ENCODE results near the gene DDIT4. TPM values are rescaled to one million over a fixed set of nuclear protein-coding genes. Genes with fewer than 3 reads are reported as not detected.

DDIT4 gene, protein sequence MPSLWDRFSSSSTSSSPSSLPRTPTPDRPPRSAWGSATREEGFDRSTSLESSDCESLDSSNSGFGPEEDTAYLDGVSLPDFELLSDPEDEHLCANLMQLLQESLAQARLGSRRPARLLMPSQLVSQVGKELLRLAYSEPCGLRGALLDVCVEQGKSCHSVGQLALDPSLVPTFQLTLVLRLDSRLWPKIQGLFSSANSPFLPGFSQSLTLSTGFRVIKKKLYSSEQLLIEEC
- total RNA-seq (2021; ENCODE audit: unreplicated experiment) (462 TPM), Bru-seq, nascent RNA (percentile 100 among the genes with signal in this experiment), BruChase-seq, experiment 1, labeled RNA remaining after a 6-hour chase (percentile 99 among the genes with signal in this experiment), BruChase-seq, experiment 2, labeled RNA remaining after a 2-hour chase (percentile 100 among the genes with signal in this experiment)
- 1,030 and 1,103 TPM in 2 replicates for polyA plus RNA-seq (2012)
- long read RNA-seq, transcript DDIT4-202 (2 exons, 521 nt) = minor isoform, 8 of 1,517 reads
- long read RNA-seq, transcript DDIT4-201 (3 exons, 1,748 nt) = major isoform, 1,219 of 1,517 reads
- long read RNA-seq, transcript DDIT4-203 (2 exons, 753 nt) = minor isoform, 44 of 1,517 reads
- long read RNA-seq, partial matches to known transcripts = 0 of 1,517 reads
- long read RNA-seq, other reads (novel, unspliced or antisense) = 246 of 1,517 reads

DNA sequence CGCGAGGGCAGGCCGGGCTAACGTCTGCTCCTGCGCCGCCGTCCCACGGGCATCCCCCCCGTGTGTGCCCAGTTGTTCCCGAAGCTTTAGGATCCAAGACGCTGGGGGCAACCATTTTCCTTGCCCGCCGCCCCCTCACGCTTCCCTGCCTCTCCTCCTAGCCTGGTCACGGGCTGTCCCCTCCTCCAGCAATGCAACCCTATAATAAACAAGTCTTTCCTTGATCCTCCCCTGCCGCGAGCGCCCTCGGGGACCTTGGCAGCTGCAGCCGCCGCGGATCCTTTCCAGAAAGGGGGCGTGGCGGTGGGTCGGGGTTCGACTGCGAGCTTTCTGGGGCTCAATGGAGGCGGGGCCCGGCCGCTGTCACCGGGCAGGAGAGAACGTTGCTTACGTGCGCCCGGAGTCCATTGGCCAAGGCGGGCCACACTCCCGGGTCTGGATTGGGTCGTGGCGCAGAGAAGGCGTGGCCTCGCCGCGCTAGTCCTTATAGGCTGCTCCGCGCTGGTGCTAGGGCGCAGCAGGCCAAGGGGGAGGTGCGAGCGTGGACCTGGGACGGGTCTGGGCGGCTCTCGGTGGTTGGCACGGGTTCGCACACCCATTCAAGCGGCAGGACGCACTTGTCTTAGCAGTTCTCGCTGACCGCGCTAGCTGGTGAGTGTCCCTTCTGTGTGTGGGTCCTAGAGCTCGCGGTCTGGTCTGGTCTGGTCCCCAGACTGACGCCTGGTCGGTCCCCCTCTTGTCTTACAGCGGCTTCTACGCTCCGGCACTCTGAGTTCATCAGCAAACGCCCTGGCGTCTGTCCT lies at the start of gene DDIT4:
Gene DDIT4 (plus strand): TSS at position 515 of the 803 bp plus-strand sequence. CDS start 293 bp downstream, outside the sequence.
- intact Hi-C loops (cut with micrococcal nuclease) = no loop called here
- Histone ChIP-seq H3K27ac (ENCODE audit: low read depth, low read length) (peak within 1 kb of the TSS; percentile 91), H3K4me2 (ENCODE audit: low read length) (peak within 1 kb of the TSS; percentile 90), H3K9me2 (ENCODE audit: insufficient read depth) (no peaks in the 10 kb centered on the region), H4K20me1 (ENCODE audit: insufficient read depth) (no peaks in the 10 kb centered on the region), H3K27me3 (ENCODE audit: insufficient read depth, low read length) (no peaks in the 10 kb centered on the region), H3K9ac (ENCODE audit: low read length) (peak within 1 kb of the TSS; percentile 79), H3K79me2 (ENCODE audit: insufficient read depth, low read length) (peaks cover 19% of the 10 kb centered on the region), H3K9me3 (ENCODE audit: control insufficient read depth in 1 of 2, insufficient read depth in 1 of 2, low read depth in 1 of 2, low read length in 2 of 2) (no peaks in the 10 kb centered on the region), H3K4me1 (ENCODE audit: control insufficient read depth in 1 of 2, insufficient read depth in 2 of 2, low read length in 2 of 2) (peaks cover 39 to 69% of the 10 kb centered on the region in 2 experiments), H3K4me3 (replicated peaks in 1 of 2; ENCODE audit: low read depth in 1 of 2, low read length in 2 of 2) (peak within 1 kb of the TSS; percentile 93 to 94), H2AFZ (ENCODE audit: low read depth, low read length, poor library complexity, severe bottlenecking) (no peak within 1 kb of the TSS), H3K36me3 (ENCODE audit: control insufficient read depth in 1 of 2, insufficient read depth in 2 of 2, low read length in 2 of 2) (peaks cover 8 to 13% of the 10 kb centered on the region in 2 experiments; a peak in 2 of 4 replicates)
- ATAC-seq = peak; percentile 91
- DNase-seq (ENCODE audit: low read depth, low spot score) = peak; percentile 96
- POLR2A ChIA-PET = interaction anchor here (0.6 to 13.5 kb wide), 32 partner anchors 10 to 423 kb away, joined by 3 to 371 read pairs (median 5); partner anchors contain the start of genes ANAPC16, ASCC1 and PSAP
- RAD21 ChIA-PET (ENCODE audit: low non-redundant PET in 1 of 2, low total read pairs in 2 of 2, uncharacterized antibody in 2 of 2, unreplicated experiment in 2 of 2) = interaction anchor here (0.6 to 1.4 kb wide), 3 partner anchors 47 to 58 kb away, joined by 3 read pairs; no protein-coding TSS in a partner anchor
- BruUV-seq (replicated peaks) = no TSS peak
- CTCF ChIA-PET = interaction anchor here (1.0 to 3.1 kb wide), 6 partner anchors 10 to 225 kb away, joined by 3 to 12 read pairs (median 5); no protein-coding TSS in a partner anchor
- TF ChIP-seq TCF7L2 (IDR thresholded peaks at IDR 0.05; ENCODE audit: borderline replicate concordance, extremely low read depth, insufficient read depth, insufficient read length) (peak; percentile 8), FOSL1 (IDR thresholded peaks at IDR 0.05; ENCODE audit: low read depth) (no peak), SRF (IDR thresholded peaks at IDR 0.05; ENCODE audit: low read depth) (no peak), SIN3A (IDR thresholded peaks at IDR 0.05; ENCODE audit: low read depth) (no peak), POLR2AphosphoS5 (IDR thresholded peaks at IDR 0.05; ENCODE audit: low read depth, low read length) (peak; percentile 99), JUND (IDR thresholded peaks at IDR 0.05) (no peak), EZH2phosphoT487 (IDR thresholded peaks at IDR 0.05; ENCODE audit: borderline replicate concordance) (no peak), CEBPB (IDR thresholded peaks at IDR 0.05; ENCODE audit: low read depth) (no peak), ZFX (IDR thresholded peaks at IDR 0.05) (no peak), CBX3 (IDR thresholded peaks at IDR 0.05; ENCODE audit: low read depth) (no peak)
- TF ChIP-seq, protein P1, sequence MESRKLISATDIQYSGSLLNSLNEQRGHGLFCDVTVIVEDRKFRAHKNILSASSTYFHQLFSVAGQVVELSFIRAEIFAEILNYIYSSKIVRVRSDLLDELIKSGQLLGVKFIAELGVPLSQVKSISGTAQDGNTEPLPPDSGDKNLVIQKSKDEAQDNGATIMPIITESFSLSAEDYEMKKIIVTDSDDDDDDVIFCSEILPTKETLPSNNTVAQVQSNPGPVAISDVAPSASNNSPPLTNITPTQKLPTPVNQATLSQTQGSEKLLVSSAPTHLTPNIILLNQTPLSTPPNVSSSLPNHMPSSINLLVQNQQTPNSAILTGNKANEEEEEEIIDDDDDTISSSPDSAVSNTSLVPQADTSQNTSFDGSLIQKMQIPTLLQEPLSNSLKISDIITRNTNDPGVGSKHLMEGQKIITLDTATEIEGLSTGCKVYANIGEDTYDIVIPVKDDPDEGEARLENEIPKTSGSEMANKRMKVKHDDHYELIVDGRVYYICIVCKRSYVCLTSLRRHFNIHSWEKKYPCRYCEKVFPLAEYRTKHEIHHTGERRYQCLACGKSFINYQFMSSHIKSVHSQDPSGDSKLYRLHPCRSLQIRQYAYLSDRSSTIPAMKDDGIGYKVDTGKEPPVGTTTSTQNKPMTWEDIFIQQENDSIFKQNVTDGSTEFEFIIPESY (IDR thresholded peaks at IDR 0.05; ENCODE audit: extremely low read depth, insufficient replicate concordance, low read length) = peak; percentile 86
- TF ChIP-seq, protein P2, sequence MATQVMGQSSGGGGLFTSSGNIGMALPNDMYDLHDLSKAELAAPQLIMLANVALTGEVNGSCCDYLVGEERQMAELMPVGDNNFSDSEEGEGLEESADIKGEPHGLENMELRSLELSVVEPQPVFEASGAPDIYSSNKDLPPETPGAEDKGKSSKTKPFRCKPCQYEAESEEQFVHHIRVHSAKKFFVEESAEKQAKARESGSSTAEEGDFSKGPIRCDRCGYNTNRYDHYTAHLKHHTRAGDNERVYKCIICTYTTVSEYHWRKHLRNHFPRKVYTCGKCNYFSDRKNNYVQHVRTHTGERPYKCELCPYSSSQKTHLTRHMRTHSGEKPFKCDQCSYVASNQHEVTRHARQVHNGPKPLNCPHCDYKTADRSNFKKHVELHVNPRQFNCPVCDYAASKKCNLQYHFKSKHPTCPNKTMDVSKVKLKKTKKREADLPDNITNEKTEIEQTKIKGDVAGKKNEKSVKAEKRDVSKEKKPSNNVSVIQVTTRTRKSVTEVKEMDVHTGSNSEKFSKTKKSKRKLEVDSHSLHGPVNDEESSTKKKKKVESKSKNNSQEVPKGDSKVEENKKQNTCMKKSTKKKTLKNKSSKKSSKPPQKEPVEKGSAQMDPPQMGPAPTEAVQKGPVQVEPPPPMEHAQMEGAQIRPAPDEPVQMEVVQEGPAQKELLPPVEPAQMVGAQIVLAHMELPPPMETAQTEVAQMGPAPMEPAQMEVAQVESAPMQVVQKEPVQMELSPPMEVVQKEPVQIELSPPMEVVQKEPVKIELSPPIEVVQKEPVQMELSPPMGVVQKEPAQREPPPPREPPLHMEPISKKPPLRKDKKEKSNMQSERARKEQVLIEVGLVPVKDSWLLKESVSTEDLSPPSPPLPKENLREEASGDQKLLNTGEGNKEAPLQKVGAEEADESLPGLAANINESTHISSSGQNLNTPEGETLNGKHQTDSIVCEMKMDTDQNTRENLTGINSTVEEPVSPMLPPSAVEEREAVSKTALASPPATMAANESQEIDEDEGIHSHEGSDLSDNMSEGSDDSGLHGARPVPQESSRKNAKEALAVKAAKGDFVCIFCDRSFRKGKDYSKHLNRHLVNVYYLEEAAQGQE (IDR thresholded peaks at IDR 0.05; ENCODE audit: low read depth) = no peak
- TF ChIP-seq, protein P3, sequence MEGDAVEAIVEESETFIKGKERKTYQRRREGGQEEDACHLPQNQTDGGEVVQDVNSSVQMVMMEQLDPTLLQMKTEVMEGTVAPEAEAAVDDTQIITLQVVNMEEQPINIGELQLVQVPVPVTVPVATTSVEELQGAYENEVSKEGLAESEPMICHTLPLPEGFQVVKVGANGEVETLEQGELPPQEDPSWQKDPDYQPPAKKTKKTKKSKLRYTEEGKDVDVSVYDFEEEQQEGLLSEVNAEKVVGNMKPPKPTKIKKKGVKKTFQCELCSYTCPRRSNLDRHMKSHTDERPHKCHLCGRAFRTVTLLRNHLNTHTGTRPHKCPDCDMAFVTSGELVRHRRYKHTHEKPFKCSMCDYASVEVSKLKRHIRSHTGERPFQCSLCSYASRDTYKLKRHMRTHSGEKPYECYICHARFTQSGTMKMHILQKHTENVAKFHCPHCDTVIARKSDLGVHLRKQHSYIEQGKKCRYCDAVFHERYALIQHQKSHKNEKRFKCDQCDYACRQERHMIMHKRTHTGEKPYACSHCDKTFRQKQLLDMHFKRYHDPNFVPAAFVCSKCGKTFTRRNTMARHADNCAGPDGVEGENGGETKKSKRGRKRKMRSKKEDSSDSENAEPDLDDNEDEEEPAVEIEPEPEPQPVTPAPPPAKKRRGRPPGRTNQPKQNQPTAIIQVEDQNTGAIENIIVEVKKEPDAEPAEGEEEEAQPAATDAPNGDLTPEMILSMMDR (IDR thresholded peaks at IDR 0.05 in 2 of 3, conservative IDR thresholded peaks at IDR 0.05 in 1 of 3; ENCODE audit: borderline replicate concordance in 1 of 3, insufficient read depth in 1 of 3, low read depth in 2 of 3, low read length in 2 of 3) = no peak
- TF ChIP-seq, protein P4, sequence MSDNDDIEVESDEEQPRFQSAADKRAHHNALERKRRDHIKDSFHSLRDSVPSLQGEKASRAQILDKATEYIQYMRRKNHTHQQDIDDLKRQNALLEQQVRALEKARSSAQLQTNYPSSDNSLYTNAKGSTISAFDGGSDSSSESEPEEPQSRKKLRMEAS (IDR thresholded peaks at IDR 0.05) = no peak

All from HCT116 (cell line).